GM13976 (cell line): ENCODE results near the gene RBM43.

Source experiments
- DNase-seq: peaks from one replicate; pipeline ENCODE4 v3.0.0; 2012; ENCODE audit warnings: low spot score
- CTCF ChIP-seq: IDR thresholded peaks from 2 replicates; pipeline ENCODE4 v1.5.1; 2012; ENCODE audit warnings: borderline replicate concordance, mild to moderate bottlenecking; ENCODE audit not compliant: insufficient read depth; ENCODE audit errors: extremely low read depth, missing control alignments, control extremely low read depth
- in situ Hi-C: fragments of 300-500 bp; cut with MboI; formaldehyde crosslinking; loops from one replicate; pipeline ENCODE4 v1.12.0; 2022; ENCODE audit warnings: low sequenced_read_pairs, mixed read lengths, inconsistent platforms; ENCODE audit not compliant: unreplicated experiment

RBM43 gene

GRCh38 chr2:151206446-151206968, 55.2 kb downstream of the RBM43 start:
- in situ Hi-C loops = no loop called here
- TF ChIP-seq CTCF = no peak
- no peak for DNase-seq

- DNase-seq = no peak
- no peak for TF ChIP-seq CTCF
- in situ Hi-C loops = no loop called here
These were observed 56.1 kb downstream of the RBM43 start for GRCh38 chr2:151205571-151205970.

- in situ Hi-C loops = no loop called here
- no peak for TF ChIP-seq CTCF
- DNase-seq = no peak
These were observed 56.9 kb downstream of the RBM43 start for GRCh38 chr2:151204756-151205155.

DNA sequence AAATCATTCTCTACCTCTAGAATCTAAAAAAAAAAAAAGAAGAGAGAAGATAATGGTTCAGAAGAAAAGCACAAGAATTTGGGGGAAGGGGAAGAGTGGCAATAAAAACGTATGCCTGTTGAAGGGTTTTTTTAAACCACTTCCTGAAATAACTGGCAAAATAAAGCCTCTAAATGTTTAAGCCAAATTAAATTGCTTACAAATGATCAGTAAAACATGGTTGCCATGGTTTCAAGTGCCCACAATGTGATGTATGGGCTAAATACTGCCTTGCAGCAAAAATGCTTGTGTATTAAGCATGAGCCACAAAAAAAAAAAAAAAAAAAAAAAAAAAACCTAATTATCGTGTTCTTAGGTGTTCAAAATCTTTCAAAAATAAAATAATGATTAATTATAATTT, 60.8 kb downstream of the RBM43 start:
- TF ChIP-seq CTCF = no peak
- no peak for DNase-seq
- in situ Hi-C loops = no loop called here

GRCh38 chr2:151200277-151200676, 61.4 kb downstream of the RBM43 start:
- in situ Hi-C loops = no loop called here
- TF ChIP-seq CTCF = no peak

GRCh38 chr2:151198645-151199044, 63.0 kb downstream of the RBM43 start:
- in situ Hi-C loops = no loop called here
- TF ChIP-seq CTCF = no peak
- DNase-seq = no peak

More at GRCh38 chr2:151200277-151200676, 61.4 kb downstream of the RBM43 start:
- no peak for DNase-seq
